ENCODE results near the gene CDKN2C.

DNA sequence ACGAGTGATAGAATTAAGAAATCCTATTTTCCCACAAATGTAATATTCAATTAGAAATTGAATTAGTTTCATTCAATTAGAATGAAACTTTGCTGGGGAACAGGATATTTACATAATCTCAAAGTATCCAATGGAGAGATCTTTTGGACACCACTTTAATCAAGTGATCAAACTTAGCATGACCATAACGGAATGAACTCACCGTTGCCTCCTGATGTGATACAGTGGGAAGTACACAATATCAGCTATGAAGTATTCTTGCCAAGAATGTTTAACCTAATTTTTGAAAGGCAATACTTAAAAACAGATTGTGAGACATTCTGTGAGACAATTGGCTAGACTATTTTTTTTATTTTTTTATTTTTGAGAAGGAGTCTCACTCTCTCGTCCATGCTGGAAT, 16.6 kb downstream of the CDKN2C start:
- no peak for TF ChIP-seq POLR2A (IDR thresholded peaks at IDR 0.05; ENCODE audit: low read depth, low read length)
- TF ChIP-seq POLR2AphosphoS5 (IDR thresholded peaks at IDR 0.05; ENCODE audit: low read depth, low read length), result no peak
- no peak for TF ChIP-seq PAX5 (IDR thresholded peaks at IDR 0.05; ENCODE audit: insufficient read depth, low read length, severe bottlenecking)
- TF ChIP-seq TAF1 (IDR thresholded peaks at IDR 0.05; ENCODE audit: low read depth, low read length), result no peak

All from GM12891 (cell line).